BJ (cell line): ENCODE results near the gene MAML3. TPM values are rescaled to one million over a fixed set of nuclear protein-coding genes. Genes with fewer than 3 reads are reported as not detected.

ENCODE experiments used
- CTCF ChIA-PET: fragments of 350-600 bp; formaldehyde crosslinking; extraction: SDS; loops from one replicate; lab custom pipeline; 2021; ENCODE audit warnings: antibody characterized with exemption, inconsistent platforms; lab: Yijun Ruan, JAX
- POLR2A ChIA-PET: fragments of 300-600 bp; sonication (Branson Sonifier 250); formaldehyde crosslinking; extraction: SDS; loops from one replicate; lab custom pipeline; 2021; ENCODE audit warnings: antibody characterized with exemption; lab: Charles Lee
- DNase-seq: peaks from one replicate; pipeline ENCODE4 v3.0.0-alpha.2; 2011; ENCODE audit warnings: low read depth
- H3K27me3 ChIP-seq: 2 replicates; pipeline ENCODE4 v1.6.0; 2011; ENCODE audit warnings: low read length; ENCODE audit not compliant: control insufficient read depth, insufficient read depth
- H3K36me3 ChIP-seq: 2 replicates; pipeline ENCODE4 v1.5.1; 2011; ENCODE audit warnings: low read length; ENCODE audit not compliant: control insufficient read depth, insufficient read depth
- H3K4me3 ChIP-seq: 2 replicates; pipeline ENCODE4 v1.5.1; 2011; ENCODE audit warnings: low read depth, mild to moderate bottlenecking, control low read depth, low read length
- CTCF ChIP-seq: IDR thresholded peaks from 2 replicates; pipeline ENCODE4 v1.5.1; 2011; ENCODE audit warnings: low read depth, mild to moderate bottlenecking, control low read depth, inconsistent platforms, low read length, moderate library complexity; ENCODE audit not compliant: insufficient read depth
- polyA plus RNA-seq: library from polyadenylated mRNA; depleted of rRNA; stranded (reverse); fragments of >200 nt; gene quantifications from 2 replicates; pipeline ENCODE4 v1.2.3, GENCODE V29; 2011

MAML3 gene
- polyA plus RNA-seq, 1 experiment: 1.6 TPM

GRCh38 chr4:140014284-140014683, 139.7 kb downstream of the MAML3 start:
- Histone ChIP-seq H3K4me3 (no peak overlapping the region), H3K36me3 (no peaks in the 10 kb centered on the region), H3K27me3 (no peaks in the 10 kb centered on the region)
- TF ChIP-seq CTCF: no peak
- DNase-seq: no peak
- ChIA-PET CTCF (interaction anchor here (0.9 to 3.1 kb wide), 4 partner anchors 10 to 313 kb away, joined by 3 to 29 read pairs (median 3); no protein-coding TSS in a partner anchor), POLR2A (no interaction called here)

DNA sequence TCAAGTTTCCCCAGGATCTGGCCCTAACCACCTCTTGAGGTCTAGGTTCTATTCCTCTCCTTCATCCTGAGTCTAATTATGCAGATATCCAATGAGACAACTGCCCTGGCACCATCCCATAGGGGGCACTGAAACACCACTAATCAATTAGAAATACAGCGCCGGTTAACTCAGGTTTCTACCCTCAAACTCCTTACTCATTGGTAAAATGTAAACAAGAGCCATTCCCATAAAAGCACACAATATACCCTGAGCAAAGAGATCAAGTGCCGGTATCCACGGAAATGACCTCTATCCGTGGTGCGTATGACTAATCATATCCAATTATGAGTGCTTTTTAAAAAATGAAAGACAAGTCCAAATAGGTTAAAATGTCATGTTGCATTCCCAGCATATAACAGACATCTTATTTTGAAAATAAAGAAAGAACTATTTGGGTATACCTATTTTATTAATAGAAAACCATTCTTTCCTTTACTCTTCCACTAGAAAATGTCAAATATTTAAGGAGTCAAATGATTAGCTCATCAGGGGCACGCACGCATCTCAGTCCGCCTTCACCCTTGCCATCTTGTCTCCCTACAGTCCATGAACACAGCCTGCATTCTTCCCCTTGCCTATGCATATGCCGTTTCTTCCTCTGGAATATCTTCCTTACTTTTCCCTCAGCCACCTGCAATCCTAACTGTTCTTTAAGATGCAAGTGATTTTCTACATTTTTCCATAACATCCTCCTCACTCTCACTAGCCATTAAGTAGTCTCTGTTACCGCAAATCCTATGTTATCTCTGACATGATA, 141.1 kb downstream of the MAML3 start:
- peak; percentile 63 for TF ChIP-seq CTCF
- ChIA-PET POLR2A (no interaction called here), CTCF (interaction anchor here (0.7 to 3.1 kb wide), 14 partner anchors 8 to 347 kb away, joined by 3 to 29 read pairs (median 4); no protein-coding TSS in a partner anchor)
- Histone ChIP-seq H3K27me3 (no peaks in the 10 kb centered on the region), H3K36me3 (no peaks in the 10 kb centered on the region), H3K4me3 (no peak overlapping the region)
- peak; percentile 9 for DNase-seq

- ChIA-PET POLR2A (no interaction called here), CTCF (interaction anchor here (1.7 kb wide), 1 partner anchor 26 kb away, joined by 3 read pairs; no protein-coding TSS in a partner anchor)
- DNase-seq: no peak
- Histone ChIP-seq H3K36me3 (no peaks in the 10 kb centered on the region), H3K4me3 (no peak overlapping the region), H3K27me3 (no peaks in the 10 kb centered on the region; the same call in 1 of the 2 replicates)
- no peak for TF ChIP-seq CTCF
These were observed 148.3 kb downstream of the MAML3 start for GRCh38 chr4:140005699-140006098.

DNA sequence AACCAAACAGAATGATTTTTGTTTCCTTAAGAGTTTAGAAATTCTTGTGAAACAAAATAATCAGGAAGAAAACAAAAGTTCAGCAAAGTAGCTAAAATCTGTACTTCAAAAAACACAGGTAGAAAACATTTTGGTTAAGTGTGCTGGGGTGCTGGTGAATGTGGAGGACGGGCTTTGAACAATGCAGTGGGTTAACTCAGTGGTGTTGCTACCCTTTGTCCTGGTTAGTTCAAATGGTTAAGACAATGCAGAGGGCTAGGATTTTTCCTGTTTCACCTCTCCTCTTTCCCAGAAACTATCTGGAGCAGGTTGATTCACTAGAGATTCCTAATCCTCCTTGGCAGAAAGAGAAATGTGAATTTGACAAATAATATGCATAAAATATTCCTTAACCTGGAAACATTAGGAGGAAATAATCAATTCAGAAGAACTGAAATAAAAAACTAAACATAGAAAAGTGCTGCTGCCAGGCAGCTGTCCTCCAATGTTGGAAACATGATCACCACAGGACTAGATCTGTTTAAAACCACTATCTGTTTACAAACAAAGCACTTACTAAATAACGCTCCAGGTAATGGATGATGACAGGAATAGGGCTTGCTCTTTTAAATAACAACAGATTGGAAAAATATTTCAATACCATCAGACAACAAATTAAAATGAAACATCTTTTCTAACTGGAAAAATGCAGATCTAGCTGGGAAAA, 148.9 kb downstream of the MAML3 start:
- POLR2A ChIA-PET: no interaction called here
- Histone ChIP-seq H3K36me3 (no peaks in the 10 kb centered on the region), H3K4me3 (peak overlapping the region; percentile 27), H3K27me3 (no peaks in the 10 kb centered on the region; the same call in 1 of the 2 replicates)
- DNase-seq: no peak
- CTCF ChIA-PET: interaction anchor here (0.6 to 1.7 kb wide), 6 partner anchors 9 to 348 kb away, joined by 3 to 4 read pairs (median 3); no protein-coding TSS in a partner anchor
- no peak for TF ChIP-seq CTCF

DNA sequence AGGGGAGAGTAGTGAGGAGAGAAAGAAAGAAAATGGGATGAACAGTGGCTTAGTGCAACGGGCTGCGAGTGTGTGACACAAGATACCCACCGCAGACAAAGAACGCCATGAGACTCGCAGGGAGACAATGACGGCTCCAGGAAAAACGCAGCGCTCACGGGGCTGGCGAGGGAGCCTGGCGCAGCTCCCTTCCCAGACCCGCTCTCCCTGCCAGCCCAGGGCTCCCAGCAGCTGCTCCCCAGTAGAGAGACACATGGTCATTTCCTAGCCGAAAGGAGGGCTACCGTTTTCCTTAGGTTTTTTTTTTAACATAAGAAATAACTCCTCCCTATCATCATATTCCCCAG, 149.5 kb downstream of the MAML3 start:
- no peaks in the 10 kb centered on the region for H3K36me3 ChIP-seq
- TF ChIP-seq CTCF: no peak
- ChIA-PET POLR2A (no interaction called here), CTCF (interaction anchor here (0.6 to 1.7 kb wide), 6 partner anchors 9 to 347 kb away, joined by 3 to 4 read pairs (median 3); no protein-coding TSS in a partner anchor)
- H3K27me3 ChIP-seq: no peaks in the 10 kb centered on the region; the same call in 1 of the 2 replicates
- H3K4me3 ChIP-seq: peak overlapping the region; percentile 27
- peak; percentile 2 for DNase-seq
